ENCODE measurements around the gene C17orf107. TPM values are rescaled to one million over a fixed set of nuclear protein-coding genes. Genes with fewer than 3 reads are reported as not detected.

The C17orf107 gene
- total and polyA plus RNA-seq, 2 of the 13 experiments (the other 11 are each of a cell fraction or from before 2014, with no cell fraction given) = 0.20 to 0.59 TPM

DNA sequence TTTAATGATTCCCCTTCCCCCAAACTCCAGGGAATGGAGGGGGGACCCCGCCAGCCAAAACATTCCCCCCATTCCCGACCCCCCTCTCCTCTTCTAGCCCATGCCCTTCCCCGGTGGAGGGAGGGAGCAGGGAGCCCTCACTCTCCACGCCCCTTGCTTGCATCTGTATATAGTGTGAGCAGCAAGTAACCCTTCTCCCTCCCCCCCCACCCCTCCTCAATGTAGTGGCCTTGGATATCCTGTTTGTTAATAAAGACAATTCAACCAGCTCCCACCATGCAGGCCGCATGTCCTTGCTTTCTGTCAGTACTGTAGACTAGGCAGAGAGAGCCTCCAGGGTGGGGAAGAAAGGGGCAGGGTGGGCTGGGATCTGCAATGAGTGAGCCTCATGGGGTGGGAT is 1.6 kb upstream of the C17orf107 start:
- Histone ChIP-seq H3K27me3 (ENCODE audit: control insufficient read depth in 1 of 2, insufficient read depth in 2 of 2, low read length in 2 of 2) (no peaks in the 10 kb centered on the region), H3K27ac (ENCODE audit: extremely low read length, insufficient read depth, low read length) (no peak overlapping the region), H3K9ac (ENCODE audit: insufficient read depth, low read depth, low read length) (no peak overlapping the region), H3K36me3 (replicated peaks in 1 of 2; ENCODE audit: control insufficient read depth in 1 of 2, insufficient read depth in 2 of 2, low read length in 2 of 2) (peaks cover 26 to 46% of the 10 kb centered on the region in 2 experiments; a peak in 4 of 5 replicates), H3K4me2 (ENCODE audit: low read depth, low read length) (no peak overlapping the region), H2AFZ (ENCODE audit: low read length) (no peak overlapping the region), H3K79me2 (ENCODE audit: insufficient read depth, low read length) (no peaks in the 10 kb centered on the region), H4K20me1 (ENCODE audit: insufficient read depth, low read length) (no peaks in the 10 kb centered on the region), H3K4me1 (ENCODE audit: insufficient read depth, low read length) (peaks cover under 1% of the 10 kb centered on the region; the same call in 1 of the 2 replicates), H3K4me3 (replicated peaks in 1 of 3; ENCODE audit: insufficient read depth in 1 of 3, low read depth in 2 of 3, low read length in 3 of 3) (no peak overlapping the region), H3K9me3 (ENCODE audit: low read length) (no peaks in the 10 kb centered on the region)
- ATAC-seq (no peak), FAIRE-seq (no peak), DNase-seq (ENCODE audit: low spot score) (no peak)
- no TSS peak for BruUV-seq (replicated peaks)
- CTCF ChIA-PET (ENCODE audit: low intra/inter-chr PET ratio, low total read pairs) = no interaction called here
- TF ChIP-seq, protein P1, sequence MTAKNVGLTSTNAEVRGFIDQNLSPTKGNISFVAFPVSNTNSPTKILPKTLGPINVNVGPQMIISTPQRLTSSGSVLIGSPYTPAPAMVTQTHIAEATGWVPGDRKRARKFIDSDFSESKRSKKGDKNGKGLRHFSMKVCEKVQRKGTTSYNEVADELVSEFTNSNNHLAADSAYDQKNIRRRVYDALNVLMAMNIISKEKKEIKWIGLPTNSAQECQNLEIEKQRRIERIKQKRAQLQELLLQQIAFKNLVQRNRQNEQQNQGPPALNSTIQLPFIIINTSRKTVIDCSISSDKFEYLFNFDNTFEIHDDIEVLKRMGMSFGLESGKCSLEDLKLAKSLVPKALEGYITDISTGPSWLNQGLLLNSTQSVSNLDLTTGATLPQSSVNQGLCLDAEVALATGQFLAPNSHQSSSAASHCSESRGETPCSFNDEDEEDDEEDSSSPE (CRISPR knock-in tag; IDR thresholded peaks at IDR 0.05) = no peak
- TF ChIP-seq RNF2 (conservative IDR thresholded peaks at IDR 0.05; ENCODE audit: low read depth) (no peak), RBFOX2 (IDR thresholded peaks at IDR 0.05; ENCODE audit: low read depth, low read length) (no peak), RAD51 (IDR thresholded peaks at IDR 0.05; ENCODE audit: borderline replicate concordance) (no peak), ZNF343 (CRISPR knock-in tag; IDR thresholded peaks at IDR 0.05) (no peak), MTF2 (CRISPR knock-in tag; IDR thresholded peaks at IDR 0.05; ENCODE audit: borderline replicate concordance) (no peak), WIZ (CRISPR knock-in tag; IDR thresholded peaks at IDR 0.05) (no peak), ZNF747 (CRISPR knock-in tag; IDR thresholded peaks at IDR 0.05; ENCODE audit: borderline replicate concordance) (no peak)
- TF ChIP-seq, protein P2, sequence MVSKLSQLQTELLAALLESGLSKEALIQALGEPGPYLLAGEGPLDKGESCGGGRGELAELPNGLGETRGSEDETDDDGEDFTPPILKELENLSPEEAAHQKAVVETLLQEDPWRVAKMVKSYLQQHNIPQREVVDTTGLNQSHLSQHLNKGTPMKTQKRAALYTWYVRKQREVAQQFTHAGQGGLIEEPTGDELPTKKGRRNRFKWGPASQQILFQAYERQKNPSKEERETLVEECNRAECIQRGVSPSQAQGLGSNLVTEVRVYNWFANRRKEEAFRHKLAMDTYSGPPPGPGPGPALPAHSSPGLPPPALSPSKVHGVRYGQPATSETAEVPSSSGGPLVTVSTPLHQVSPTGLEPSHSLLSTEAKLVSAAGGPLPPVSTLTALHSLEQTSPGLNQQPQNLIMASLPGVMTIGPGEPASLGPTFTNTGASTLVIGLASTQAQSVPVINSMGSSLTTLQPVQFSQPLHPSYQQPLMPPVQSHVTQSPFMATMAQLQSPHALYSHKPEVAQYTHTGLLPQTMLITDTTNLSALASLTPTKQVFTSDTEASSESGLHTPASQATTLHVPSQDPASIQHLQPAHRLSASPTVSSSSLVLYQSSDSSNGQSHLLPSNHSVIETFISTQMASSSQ (IDR thresholded peaks at IDR 0.05; ENCODE audit: low read depth) = no peak
- TF ChIP-seq, protein P2 (CRISPR knock-in tag; IDR thresholded peaks at IDR 0.05; ENCODE audit: borderline replicate concordance) = no peak
- intact Hi-C loops (cut with micrococcal nuclease; ENCODE audit: unreplicated experiment) = no loop called here
- POLR2A ChIA-PET = no interaction called here
- in situ Hi-C loops (cut with HindIII; ENCODE audit: extremely low pct_ligation_motif_present, low pct_unique_long_range_greater_than_20kb) = loop anchor here (10.0 kb wide), 1 partner anchor 343 kb away; the partner anchor contains the start of gene MYBBP1A
- 90% methylated on average over 5 of the region's 5 CpGs for WGBS (ENCODE audit: low lambda C conversion rate)

Data from HepG2 (cell line).